ENCODE data around the gene CREBBP. TPM values are rescaled to one million over a fixed set of nuclear protein-coding genes. Genes with fewer than 3 reads are reported as not detected.
"Not testable (repeated sequence)": the region's sequence is repeated elsewhere in the genome, so short reads cannot be mapped to it uniquely, and the experiment has no call there.

The CREBBP gene
- total RNA-seq = 19.7 and 33.8 TPM in 2 replicates
- 24.4 and 27.3 TPM in 2 replicates for polyA plus RNA-seq

DNA sequence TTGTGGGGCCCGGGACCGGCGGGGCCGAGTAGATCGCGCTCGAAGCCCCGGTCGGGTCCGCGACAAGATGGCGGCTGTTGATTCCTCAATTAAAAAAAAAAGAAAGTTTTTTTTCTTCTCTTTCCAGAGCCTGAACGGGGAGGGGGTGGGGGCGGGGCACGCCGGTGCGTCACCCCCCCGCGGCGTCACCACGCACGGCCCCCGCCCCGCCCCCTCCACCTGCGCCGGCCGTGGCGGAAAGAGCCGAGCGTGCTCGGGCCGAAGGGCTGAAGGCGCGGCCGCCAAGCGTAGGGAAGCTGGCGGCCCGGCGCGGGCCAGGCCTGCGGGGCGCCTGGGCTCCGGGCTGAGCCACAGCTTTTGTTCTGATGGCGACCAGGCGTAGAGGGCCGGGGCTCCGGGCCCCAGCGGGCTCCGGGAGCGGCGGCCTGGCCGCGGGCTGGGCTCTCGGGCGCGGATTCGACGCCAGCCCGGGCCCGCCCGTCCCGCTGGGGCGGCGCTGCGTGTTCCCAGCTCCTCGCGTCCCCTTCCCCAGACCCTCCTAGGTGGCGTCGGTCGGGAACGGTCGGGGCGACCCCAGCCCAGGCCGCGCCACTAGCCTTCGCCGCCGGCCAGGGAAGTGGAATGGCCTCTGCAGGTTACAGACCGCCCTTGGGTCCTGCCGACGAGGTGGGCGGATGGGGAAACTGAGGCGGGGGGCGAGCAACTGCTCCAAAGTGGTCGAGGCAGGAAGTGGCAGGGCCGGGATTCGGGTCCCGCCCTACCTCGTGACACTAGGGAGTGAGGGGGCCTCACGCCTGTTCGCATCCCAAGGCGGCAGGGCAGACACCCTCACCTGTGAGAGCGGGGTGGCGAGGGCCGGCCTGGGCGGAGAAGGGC is at the start of gene CREBBP:
CREBBP (minus strand) TSS at position 91 of the 876 bp plus-strand sequence. CDS start 797 bp downstream, outside the sequence.
- H3K4me3 ChIP-seq = peak within 1 kb of the TSS; percentile 93
- no peaks in the 10 kb centered on the region for H3K9me3 ChIP-seq (ENCODE audit: low read depth)
- no peaks in the 10 kb centered on the region for H3K36me3 ChIP-seq
- TF ChIP-seq, protein P1, sequence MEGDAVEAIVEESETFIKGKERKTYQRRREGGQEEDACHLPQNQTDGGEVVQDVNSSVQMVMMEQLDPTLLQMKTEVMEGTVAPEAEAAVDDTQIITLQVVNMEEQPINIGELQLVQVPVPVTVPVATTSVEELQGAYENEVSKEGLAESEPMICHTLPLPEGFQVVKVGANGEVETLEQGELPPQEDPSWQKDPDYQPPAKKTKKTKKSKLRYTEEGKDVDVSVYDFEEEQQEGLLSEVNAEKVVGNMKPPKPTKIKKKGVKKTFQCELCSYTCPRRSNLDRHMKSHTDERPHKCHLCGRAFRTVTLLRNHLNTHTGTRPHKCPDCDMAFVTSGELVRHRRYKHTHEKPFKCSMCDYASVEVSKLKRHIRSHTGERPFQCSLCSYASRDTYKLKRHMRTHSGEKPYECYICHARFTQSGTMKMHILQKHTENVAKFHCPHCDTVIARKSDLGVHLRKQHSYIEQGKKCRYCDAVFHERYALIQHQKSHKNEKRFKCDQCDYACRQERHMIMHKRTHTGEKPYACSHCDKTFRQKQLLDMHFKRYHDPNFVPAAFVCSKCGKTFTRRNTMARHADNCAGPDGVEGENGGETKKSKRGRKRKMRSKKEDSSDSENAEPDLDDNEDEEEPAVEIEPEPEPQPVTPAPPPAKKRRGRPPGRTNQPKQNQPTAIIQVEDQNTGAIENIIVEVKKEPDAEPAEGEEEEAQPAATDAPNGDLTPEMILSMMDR (IDR thresholded peaks at IDR 0.05; ENCODE audit: low read depth, low read length) = no peak
- H3K4me1 ChIP-seq (ENCODE audit: low read depth) = peaks cover 24% of the 10 kb centered on the region
- peak within 1 kb of the TSS; percentile 97 for H3K27ac ChIP-seq
- peak; percentile 92 to 94 for DNase-seq (ENCODE audit: low read depth in 1 of 2, low spot score in 1 of 2)
- no peaks in the 10 kb centered on the region for H3K27me3 ChIP-seq

DNA sequence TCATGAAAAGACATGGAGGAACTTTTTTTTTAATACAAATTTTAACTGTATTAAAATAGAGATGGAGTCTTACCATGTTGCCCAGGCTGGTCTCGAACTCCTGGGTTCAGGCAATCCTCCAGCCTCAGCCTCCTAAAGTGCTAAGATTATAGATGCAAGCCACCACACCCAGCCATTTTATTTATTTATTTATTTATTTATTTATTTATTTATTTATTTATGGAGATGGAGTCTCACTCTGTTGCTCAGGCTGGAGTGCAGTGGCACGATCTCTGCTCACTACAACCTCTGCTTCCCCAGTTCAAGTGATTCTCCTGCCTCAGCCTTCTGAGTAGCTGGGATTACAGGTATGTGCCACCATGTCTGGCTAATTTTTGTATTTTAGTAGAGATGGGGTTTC is 46.6 kb upstream of the CREBBP start:
- not testable (repeated sequence) for H3K4me1 ChIP-seq (ENCODE audit: low read depth); H3K27ac ChIP-seq; H3K9me3 ChIP-seq (ENCODE audit: low read depth); DNase-seq (ENCODE audit: low read depth in 1 of 2, low spot score in 1 of 2); H3K36me3 ChIP-seq; H3K4me3 ChIP-seq; H3K27me3 ChIP-seq

DNA sequence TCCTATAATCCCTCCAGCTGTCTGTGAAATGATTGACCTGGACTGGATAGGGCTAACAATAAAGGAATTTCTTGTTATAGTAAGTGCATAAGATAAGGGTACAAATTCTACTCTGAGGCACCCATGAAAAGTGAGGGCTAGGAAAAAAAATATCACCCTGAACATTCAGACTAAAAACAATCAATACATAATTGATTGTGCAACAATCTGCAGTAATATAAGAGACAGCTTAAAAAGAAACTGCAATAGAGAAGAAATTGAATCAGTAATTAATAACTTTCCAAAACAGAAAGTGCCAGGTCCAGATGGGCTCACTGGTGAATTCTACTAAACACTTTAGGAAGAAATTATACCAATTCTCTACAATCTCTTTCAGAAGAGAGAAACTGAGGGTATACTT is 44.2 kb upstream of the CREBBP start:
- no peaks in the 10 kb centered on the region for H3K27me3 ChIP-seq
- DNase-seq (ENCODE audit: low read depth in 1 of 2, low spot score in 1 of 2) = no peak
- no peak overlapping the region for H3K27ac ChIP-seq
- no peaks in the 10 kb centered on the region for H3K9me3 ChIP-seq (ENCODE audit: low read depth)
- TF ChIP-seq, protein P1 (IDR thresholded peaks at IDR 0.05; ENCODE audit: low read depth, low read length) = no peak
- no peaks in the 10 kb centered on the region for H3K36me3 ChIP-seq
- H3K4me1 ChIP-seq (ENCODE audit: low read depth) = no peaks in the 10 kb centered on the region
- no peak overlapping the region for H3K4me3 ChIP-seq

DNA sequence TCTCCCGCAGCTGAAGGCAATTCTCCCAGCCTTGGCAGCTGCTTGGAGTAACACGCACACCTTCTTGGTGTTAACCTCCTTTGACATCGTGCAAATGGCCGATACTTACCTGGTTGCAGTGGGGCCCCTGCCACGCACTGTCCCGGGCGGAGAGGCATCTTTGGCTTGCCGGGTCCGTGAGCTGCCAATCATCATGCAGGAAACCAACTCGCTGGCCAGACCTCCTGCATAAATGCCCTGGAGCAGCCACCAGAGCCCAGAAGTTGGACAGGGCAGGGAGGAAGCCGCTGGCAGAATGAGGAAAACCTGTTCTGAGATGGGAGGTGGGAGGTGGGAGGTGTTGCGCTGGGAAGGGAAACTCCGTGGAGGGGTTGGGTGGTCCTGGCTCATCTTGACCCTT is 41.7 kb upstream of the CREBBP start:
- no peaks in the 10 kb centered on the region for H3K9me3 ChIP-seq (ENCODE audit: low read depth)
- no peak for DNase-seq (ENCODE audit: low read depth in 1 of 2, low spot score in 1 of 2)
- TF ChIP-seq, protein P1 (IDR thresholded peaks at IDR 0.05; ENCODE audit: low read depth, low read length) = no peak
- H3K27me3 ChIP-seq = no peaks in the 10 kb centered on the region
- no peaks in the 10 kb centered on the region for H3K4me1 ChIP-seq (ENCODE audit: low read depth)
- no peak overlapping the region for H3K4me3 ChIP-seq
- no peak overlapping the region for H3K27ac ChIP-seq
- no peaks in the 10 kb centered on the region for H3K36me3 ChIP-seq

DNA sequence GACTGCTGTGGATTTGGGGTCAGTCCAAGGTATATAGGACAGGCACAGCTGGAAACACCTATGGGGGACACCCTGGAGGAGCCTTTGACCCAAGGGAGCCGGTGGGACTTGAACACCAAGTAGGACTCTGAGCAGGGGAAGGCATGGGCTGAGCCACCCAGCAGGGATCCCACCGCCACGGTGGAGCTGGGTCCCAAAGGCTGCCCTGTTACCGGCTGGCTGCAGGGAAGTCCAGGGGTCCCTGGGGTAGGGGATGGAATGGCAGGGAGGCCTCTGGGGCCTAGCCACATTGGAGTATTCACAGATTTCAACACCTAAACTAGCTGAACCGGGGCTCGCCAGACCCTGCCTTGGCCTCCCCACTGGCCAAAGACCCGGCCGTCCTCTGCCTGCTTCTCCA is 39.7 kb upstream of the CREBBP start:
- TF ChIP-seq, protein P1 (IDR thresholded peaks at IDR 0.05; ENCODE audit: low read depth, low read length) = no peak
- no peaks in the 10 kb centered on the region for H3K27me3 ChIP-seq
- no peaks in the 10 kb centered on the region for H3K36me3 ChIP-seq
- H3K9me3 ChIP-seq (ENCODE audit: low read depth) = no peaks in the 10 kb centered on the region
- DNase-seq (ENCODE audit: low read depth in 1 of 2, low spot score in 1 of 2) = no peak
- no peaks in the 10 kb centered on the region for H3K4me1 ChIP-seq (ENCODE audit: low read depth)
- no peak overlapping the region for H3K27ac ChIP-seq
- H3K4me3 ChIP-seq = no peak overlapping the region

DNA sequence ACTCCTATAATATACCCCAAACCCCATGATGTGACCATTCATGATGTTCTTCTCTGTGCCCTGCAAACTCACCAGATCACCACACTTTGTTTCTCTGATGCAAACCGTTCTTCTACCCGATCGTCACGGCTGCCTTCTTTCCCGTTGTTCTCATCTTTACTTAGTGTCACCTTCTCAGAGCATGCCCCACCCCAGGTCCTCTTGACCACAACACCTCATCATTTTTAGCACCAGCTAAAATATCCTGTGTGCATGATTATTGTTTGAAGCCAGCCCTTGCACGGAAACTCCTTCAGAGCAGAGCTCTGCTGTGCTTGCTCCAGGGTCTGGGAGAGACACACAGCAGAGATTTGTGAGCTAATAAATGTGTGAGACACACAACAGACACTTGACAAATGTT is 38.9 kb upstream of the CREBBP start:
- no peak overlapping the region for H3K4me3 ChIP-seq
- TF ChIP-seq, protein P1 (IDR thresholded peaks at IDR 0.05; ENCODE audit: low read depth, low read length) = no peak

More for the DNA sequence above, 38.9 kb upstream of the CREBBP start:
- H3K36me3 ChIP-seq = no peaks in the 10 kb centered on the region
- H3K4me1 ChIP-seq (ENCODE audit: low read depth) = no peaks in the 10 kb centered on the region
- no peaks in the 10 kb centered on the region for H3K9me3 ChIP-seq (ENCODE audit: low read depth)
- H3K27me3 ChIP-seq = no peaks in the 10 kb centered on the region
- no peak for DNase-seq (ENCODE audit: low read depth in 1 of 2, low spot score in 1 of 2)
- no peak overlapping the region for H3K27ac ChIP-seq
